HPDE6-E6E7 (cell line): ENCODE results near the gene DGCR8.

ENCODE experiments used
- DNase-seq: peaks from one replicate; pipeline ENCODE4 v3.0.0; 2011; ENCODE audit warnings: missing footprints; ENCODE audit errors: extremely low spot score

DGCR8 gene

GRCh38 chr22:20079745-20080444 is at the start of gene DGCR8:
TSS of gene DGCR8 (plus strand) at chr22:20080241. CDS start at chr22:20085964, 5,723 bp downstream.
- DNase-seq, result peak; percentile 95

DNA sequence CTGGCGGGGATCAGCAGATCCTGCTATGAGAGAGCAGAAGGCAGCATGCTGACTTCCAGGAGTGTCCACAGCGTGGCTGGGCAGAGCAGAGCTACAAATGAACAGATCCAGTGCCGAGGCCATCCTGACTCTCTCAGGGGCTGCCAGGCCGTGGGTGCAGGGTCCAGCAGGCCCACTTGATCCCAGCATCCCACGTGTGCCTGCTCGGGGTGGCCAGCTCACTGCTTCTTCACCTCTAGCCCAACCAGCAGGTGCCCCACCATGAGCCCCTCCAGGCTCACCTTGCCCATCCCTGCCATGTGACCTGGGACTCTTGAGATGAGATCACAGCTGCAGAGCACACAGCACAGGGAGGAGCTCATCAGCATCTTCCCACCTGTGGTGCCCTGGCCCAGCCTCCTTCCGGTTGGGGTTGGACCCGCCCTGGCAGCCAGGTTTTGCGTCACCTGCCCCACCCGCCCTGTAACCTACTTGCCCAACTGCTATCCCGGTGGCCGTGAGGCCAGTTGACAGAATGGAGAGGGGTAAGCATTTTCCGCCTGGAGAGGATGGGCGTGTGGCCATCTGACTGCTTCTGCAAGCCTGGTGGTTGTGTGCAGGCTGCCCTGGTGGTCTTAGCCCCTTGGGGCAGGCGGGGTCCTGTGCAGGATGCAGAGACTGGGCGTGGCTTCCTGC is 48.2 kb upstream of the DGCR8 start:
- DNase-seq, result peak; percentile 37

- no peak for DNase-seq
Observed at GRCh38 chr22:20032407-20032991, 47.5 kb upstream of the DGCR8 start.

GRCh38 chr22:20033045-20033706 is 46.9 kb upstream of the DGCR8 start:
- no peak for DNase-seq

DNA sequence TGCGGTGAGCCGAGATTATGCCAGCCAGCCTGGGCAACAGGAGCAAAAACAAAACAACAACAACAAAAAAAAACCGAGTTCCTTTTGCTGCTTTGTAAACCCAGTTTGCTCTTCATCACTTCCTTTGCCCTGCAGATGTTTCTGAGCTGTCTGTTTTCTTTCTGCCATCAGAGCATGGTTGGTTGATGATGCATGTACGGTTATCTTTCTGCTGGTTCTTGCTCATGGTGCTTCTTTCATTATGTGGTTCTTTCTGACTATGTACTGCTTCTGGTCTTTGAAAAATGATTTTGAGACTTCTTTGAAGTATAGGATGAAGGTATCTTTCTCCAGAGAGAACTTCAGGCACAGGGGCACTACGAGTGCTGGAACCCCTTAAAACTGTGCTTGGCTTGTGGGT is 45.9 kb upstream of the DGCR8 start:
- no peak for DNase-seq

- no peak for DNase-seq
Observed at GRCh38 chr22:20035375-20036083, 44.5 kb upstream of the DGCR8 start.

DNA sequence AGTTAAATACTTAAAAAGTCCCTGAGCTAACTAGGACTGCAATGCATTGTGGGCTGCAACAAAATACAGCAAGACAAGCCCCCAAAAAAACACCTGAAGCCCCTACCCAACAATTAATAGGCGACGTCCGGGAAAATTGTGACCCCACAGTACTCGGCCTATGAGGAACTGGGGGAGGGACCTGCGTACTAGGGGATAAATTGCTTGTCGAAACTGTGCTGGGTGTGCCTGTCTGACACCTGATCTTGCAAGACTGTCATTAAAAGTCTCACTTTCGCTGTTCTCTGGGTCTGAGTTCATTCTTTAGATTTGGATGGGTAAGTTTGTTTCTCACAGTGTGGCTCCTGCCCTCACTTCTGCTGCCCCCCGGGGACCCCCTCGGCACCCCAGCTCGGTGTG is 44.0 kb upstream of the DGCR8 start:
- DNase-seq, result no peak

- DNase-seq, result no peak
Observed at GRCh38 chr22:20036535-20037392, 43.3 kb upstream of the DGCR8 start.

GRCh38 chr22:20037419-20037818 is 42.6 kb upstream of the DGCR8 start:
- DNase-seq, result no peak

- DNase-seq, result no peak
Observed at GRCh38 chr22:20038574-20038973, 41.5 kb upstream of the DGCR8 start.

DNA sequence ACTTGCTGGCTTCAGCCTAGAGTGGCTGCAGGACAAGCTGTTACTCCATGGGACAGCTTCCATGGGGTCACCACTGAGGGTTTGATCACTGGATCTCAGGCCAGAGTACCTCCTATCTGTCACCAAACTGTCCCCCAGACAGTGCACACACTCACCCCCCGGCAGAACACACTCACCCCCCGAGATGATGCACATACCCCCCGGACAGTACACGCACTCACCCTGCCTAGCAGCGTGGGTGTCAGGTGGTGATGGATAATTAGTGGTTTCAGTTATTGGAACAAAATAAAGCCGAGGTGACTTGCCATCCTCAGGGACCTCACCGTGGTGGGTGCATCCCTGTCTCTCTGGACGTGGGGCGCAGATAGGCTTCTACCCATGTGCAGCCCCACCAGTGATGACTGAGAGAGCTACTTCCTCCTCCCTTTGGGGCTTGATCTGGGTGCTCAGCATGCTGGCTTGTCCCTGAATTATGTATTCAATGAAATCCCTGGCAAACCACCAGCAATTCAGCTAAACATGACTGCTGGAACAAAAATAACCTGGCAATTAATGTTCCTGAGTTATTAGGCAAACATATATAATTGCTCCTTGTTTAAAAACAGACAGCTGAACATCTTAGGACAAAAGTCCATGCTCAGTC is 40.2 kb upstream of the DGCR8 start:
- no peak for DNase-seq

- no peak for DNase-seq
Observed at GRCh38 chr22:20040327-20041200, 39.5 kb upstream of the DGCR8 start.

GRCh38 chr22:20043057-20043996 is 36.7 kb upstream of the DGCR8 start:
- DNase-seq, result no peak

- no peak for DNase-seq
Observed at GRCh38 chr22:20043997-20044342, 36.1 kb upstream of the DGCR8 start.

DNA sequence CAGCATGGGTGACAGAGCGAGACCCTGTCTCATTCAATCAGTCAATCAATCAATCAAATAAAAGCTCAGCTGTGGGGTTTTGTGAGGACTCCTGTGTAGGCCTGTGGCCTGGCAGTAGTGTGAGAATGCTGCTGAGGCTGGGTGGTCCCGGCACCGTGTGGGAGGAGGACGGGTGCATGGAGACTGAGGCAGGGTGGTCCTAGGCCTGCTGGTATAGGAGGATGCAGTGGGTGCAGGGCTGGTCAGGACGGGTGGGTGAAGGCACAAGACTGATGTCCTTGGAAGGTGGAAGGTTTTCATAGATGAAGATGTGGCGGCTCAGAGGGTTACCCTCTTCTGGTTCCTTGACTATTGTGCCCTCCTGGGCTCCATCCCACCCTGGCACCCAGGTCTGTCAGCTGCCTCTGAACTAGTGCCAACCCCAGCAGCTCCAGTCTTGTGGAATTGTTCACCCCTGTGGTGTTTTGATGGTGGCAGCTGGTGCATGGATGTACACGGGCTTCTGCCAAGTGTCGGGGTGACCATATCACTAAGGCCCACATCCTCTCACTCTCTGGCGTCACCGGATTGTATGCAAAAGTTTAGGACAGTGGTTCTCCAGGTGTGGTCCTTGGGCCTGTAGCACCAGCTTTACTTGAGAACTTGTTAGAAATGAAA is 35.4 kb upstream of the DGCR8 start:
- DNase-seq, result no peak

GRCh38 chr22:20046730-20047129 is 33.3 kb upstream of the DGCR8 start:
- DNase-seq, result no peak

DNA sequence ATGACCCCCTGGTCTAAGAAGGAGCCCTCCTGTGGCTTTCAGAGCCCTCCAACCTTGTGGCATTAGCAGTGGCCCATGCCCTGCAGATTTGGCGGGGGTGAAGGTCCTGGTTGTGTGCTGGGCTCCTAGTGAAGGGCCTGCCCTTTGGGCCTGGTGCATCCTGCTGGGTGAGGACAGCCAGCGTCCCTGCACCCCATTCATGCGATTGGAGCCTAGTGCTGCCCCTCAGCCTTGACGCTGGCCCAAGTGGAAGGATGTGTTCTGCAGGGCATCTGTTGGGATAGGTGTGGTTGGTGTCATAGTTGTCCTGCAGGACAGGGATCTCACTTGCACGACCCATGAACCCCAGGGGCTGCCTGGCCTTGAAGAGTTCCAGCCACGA is 28.1 kb upstream of the DGCR8 start:
- DNase-seq, result no peak
